Natural killer cell (primary cell): ENCODE measurements around the gene SIPA1. TPM values are rescaled to one million over a fixed set of nuclear protein-coding genes. Genes with fewer than 3 reads are reported as not detected.

Source experiments
- total RNA-seq, 4 donors: library from RNA; stranded (reverse); fragments of 120-200 nt in 1 of 4; gene quantifications; one replicate each; pipeline versions ENCODE4 v1.2.3 to v1.2.4, GENCODE V29; 2013 to 2022

SIPA1 gene
- total RNA-seq, 3 donors from 2014 or later (not counting 1 experiment from before 2014, with no cell fraction given) = 520 to 776 (median 743) TPM

Other genes starting within 250 kb of the SIPA1 start
- gene NEAT1, start 215.3 kb upstream of the SIPA1 start, total RNA-seq = 1,000 to 10,000 TPM; 1,031 to 1,768 (median 1,493) TPM
- gene MALAT1, start 139.1 kb upstream of the SIPA1 start, total RNA-seq = over 10,000 TPM; 32,911 to 36,726 (median 33,502) TPM
- gene SCYL1, start 113.0 kb upstream of the SIPA1 start, total RNA-seq = 10 to 100 TPM; 61.7 to 79.9 (median 71.3) TPM
- gene LTBP3, start 79.7 kb upstream of the SIPA1 start, total RNA-seq = 100 to 1,000 TPM; 121 to 155 (median 140) TPM
- gene ZNRD2, start 67.6 kb upstream of the SIPA1 start, total RNA-seq = 10 to 100 TPM; 40.9 to 64.1 (median 60.0) TPM
- gene FAM89B, start 65.6 kb upstream of the SIPA1 start, total RNA-seq = 10 to 100 TPM; 41.4 to 52.4 (median 44.6) TPM
- 100 to 1,000 TPM; 129 to 137 (median 135) TPM for gene EHBP1L1, start 62.0 kb upstream of the SIPA1 start, total RNA-seq
- gene KCNK7, start 42.3 kb upstream of the SIPA1 start, total RNA-seq = 10 to 100 TPM in 1 of 3 donors, 1 to 10 TPM in 2; 6.3 to 11.2 (median 7.1) TPM
- 10 to 100 TPM; 85.3 to 94.5 (median 94.0) TPM for gene MAP3K11, start 23.9 kb upstream of the SIPA1 start, total RNA-seq
- gene PCNX3, start 22.3 kb upstream of the SIPA1 start, total RNA-seq = 100 to 1,000 TPM; 101 to 105 (median 102) TPM
- 100 to 1,000 TPM; 319 to 380 (median 338) TPM for gene RELA, start 24.8 kb downstream of the SIPA1 start, total RNA-seq
- 100 to 1,000 TPM; 140 to 155 (median 146) TPM for gene KAT5, start 74.2 kb downstream of the SIPA1 start, total RNA-seq
- gene RNASEH2C, start 82.7 kb downstream of the SIPA1 start, total RNA-seq = 10 to 100 TPM; 34.6 to 45.6 (median 38.5) TPM
- 10 to 100 TPM; 13.9 to 22.5 (median 21.3) TPM for gene AP5B1, start 142.9 kb downstream of the SIPA1 start, total RNA-seq
- under 1 TPM in 2 of 3 donors, not detected in 1; 0.11 to 0.12 TPM for gene OVOL1, start 149.0 kb downstream of the SIPA1 start, total RNA-seq
- 1 to 10 TPM in 1 of 3 donors, under 1 TPM in 2; 0.31 to 2.0 (median 0.54) TPM for gene SNX32, start 195.9 kb downstream of the SIPA1 start, total RNA-seq
- 1,000 to 10,000 TPM; 1,035 to 1,220 (median 1,095) TPM for gene CFL1, start 220.1 kb downstream of the SIPA1 start, total RNA-seq
- 10 to 100 TPM; 71.6 to 93.4 (median 73.6) TPM for gene MUS81, start 222.3 kb downstream of the SIPA1 start, total RNA-seq
- 10 to 100 TPM in 1 of 3 donors, 1 to 10 TPM in 2; 6.1 to 13.0 (median 9.8) TPM for gene EFEMP2, start 234.7 kb downstream of the SIPA1 start, total RNA-seq
- 1,000 to 10,000 TPM in 1 of 3 donors, 100 to 1,000 TPM in 2; 765 to 1,016 (median 976) TPM for gene CTSW, start 241.7 kb downstream of the SIPA1 start, total RNA-seq